ENCODE measurements around the gene SLFN5.

The SLFN5 gene

GRCh38 chr17:35313875-35314409 lies 71.1 kb downstream of the SLFN5 start:
- ChIA-PET CTCF (interaction anchor here (1.0 to 11.2 kb wide), 30 partner anchors 8 to 434 kb away, joined by 3 to 207 read pairs (median 7); partner anchors contain the start of genes PEX12, SLFN12L, SLFN13 and SLFN5), POLR2A (no interaction called here)
- DNase-seq (ENCODE audit: extremely low spot score) = peak; percentile 13
- no peak for TF ChIP-seq CTCF (IDR thresholded peaks at IDR 0.05; ENCODE audit: control extremely low read depth, extremely low read depth, low read depth, missing control alignments)

DNA sequence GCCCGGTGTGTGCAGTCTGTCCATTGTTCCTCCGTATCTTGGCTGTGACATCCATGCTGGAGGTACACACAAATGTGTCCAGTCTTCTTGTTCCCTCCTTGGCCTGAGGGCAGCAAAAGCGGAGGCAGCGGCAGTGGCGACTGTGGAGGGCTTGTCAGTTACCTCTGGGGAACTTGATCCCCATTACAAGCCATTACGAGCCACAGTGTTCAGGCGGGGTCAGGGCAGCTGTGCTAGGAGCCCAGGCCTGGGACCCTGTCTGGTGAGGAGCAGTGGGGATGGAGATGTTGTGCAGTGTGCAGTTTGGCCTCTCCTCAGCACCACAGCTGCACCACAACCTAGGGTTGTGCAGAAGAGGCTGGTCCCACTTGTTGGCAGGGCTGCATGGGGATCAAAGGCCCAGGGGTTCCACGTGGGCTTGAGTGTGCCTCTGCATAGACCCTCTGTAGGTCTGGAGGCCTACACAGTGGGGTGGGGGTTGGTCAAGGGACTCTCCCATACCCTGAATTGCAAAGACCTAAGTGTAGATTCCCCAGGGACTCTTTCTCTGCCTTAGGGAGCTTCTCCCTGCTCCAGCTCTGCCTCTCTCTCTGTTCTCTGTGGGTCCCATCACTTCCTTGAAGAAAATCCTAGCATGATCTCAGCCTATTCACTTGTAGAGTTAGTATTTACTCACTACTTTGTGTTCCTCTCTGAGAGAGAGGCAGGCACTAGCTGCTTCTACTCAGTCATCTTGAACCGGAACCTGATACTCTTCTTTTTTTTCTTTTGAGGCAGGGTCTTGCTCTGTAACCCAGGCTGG lies 71.7 kb downstream of the SLFN5 start:
- ChIA-PET CTCF (interaction anchor here (1.2 to 11.2 kb wide), 7 partner anchors 15 to 221 kb away, joined by 3 to 207 read pairs (median 10); partner anchors contain the start of gene SLFN12L), POLR2A (interaction anchor here (1.2 kb wide), 1 partner anchor 59 kb away, joined by 4 read pairs; the partner anchor contains the start of gene SLFN11)
- no peak for TF ChIP-seq CTCF (IDR thresholded peaks at IDR 0.05; ENCODE audit: control extremely low read depth, extremely low read depth, low read depth, missing control alignments)
- no peak for DNase-seq (ENCODE audit: extremely low spot score)

DNA sequence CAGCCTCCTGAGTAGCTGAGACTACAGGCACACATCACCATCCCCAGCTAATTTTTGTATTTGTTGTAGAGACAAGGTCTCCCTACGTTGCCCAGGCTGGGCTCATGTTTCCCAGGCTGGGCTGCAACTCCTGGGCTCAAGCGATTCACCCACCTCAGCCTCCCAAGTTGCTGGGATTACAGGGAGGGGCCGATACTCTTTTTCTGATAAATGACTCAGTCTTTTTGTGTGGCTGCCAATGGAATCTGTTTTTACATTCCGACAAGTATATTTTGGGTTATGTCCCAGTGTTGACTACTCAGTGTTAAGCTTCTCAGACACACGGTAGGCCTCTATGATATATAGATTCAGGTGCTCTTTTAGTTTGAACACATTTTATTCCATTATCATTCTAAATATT lies 72.4 kb downstream of the SLFN5 start:
- ChIA-PET CTCF (interaction anchor here (1.2 to 11.2 kb wide), 3 partner anchors 18 to 221 kb away, joined by 3 to 207 read pairs (median 3); partner anchors contain the start of gene SLFN12L), POLR2A (interaction anchor here (1.2 kb wide), 1 partner anchor 58 kb away, joined by 4 read pairs; the partner anchor contains the start of gene SLFN11)
- no peak for TF ChIP-seq CTCF (IDR thresholded peaks at IDR 0.05; ENCODE audit: control extremely low read depth, extremely low read depth, low read depth, missing control alignments)
- no peak for DNase-seq (ENCODE audit: extremely low spot score)

- ChIA-PET CTCF (interaction anchor here (1.2 to 11.2 kb wide), 3 partner anchors 17 to 220 kb away, joined by 3 to 207 read pairs (median 3); partner anchors contain the start of gene SLFN12L), POLR2A (no interaction called here)
- DNase-seq (ENCODE audit: extremely low spot score) = no peak
These were observed 73.1 kb downstream of the SLFN5 start for GRCh38 chr17:35315971-35316370.

DNA sequence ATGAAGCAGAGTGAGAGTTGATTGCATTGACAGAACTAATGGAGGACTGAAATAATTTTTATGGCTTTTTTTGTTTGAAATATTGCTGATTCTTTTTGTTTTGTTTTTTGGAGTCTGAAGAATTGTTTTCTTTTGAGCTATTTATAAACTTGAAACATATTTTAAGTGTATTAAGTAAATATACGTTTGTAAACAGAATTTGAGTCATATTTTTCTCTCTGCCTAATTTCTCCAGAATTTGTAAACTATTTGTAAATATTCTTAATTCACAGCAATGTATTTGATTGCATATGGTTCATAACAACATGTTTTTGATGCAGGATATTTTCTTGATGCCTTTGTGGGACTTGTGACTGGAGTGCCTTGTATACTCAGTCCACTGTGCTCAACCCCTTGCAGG lies 79.9 kb downstream of the SLFN5 start:
- POLR2A ChIA-PET = no interaction called here
- no peak for DNase-seq (ENCODE audit: extremely low spot score)
- CTCF ChIA-PET = interaction anchor here (1.8 kb wide), 1 partner anchor 10 kb away, joined by 7 read pairs; no protein-coding TSS in a partner anchor
- no peak for TF ChIP-seq CTCF (IDR thresholded peaks at IDR 0.05; ENCODE audit: control extremely low read depth, extremely low read depth, low read depth, missing control alignments)

More at GRCh38 chr17:35315971-35316370, 73.1 kb downstream of the SLFN5 start:
- no peak for TF ChIP-seq CTCF (IDR thresholded peaks at IDR 0.05; ENCODE audit: control extremely low read depth, extremely low read depth, low read depth, missing control alignments)

Measured in GM10248 (cell line).